GM21717 (cell line): ENCODE data around the gene RERG.
"Not testable (repeated sequence)": the region's sequence is repeated elsewhere in the genome, so short reads cannot be mapped to it uniquely, and the experiment has no call there.

Source experiments
- ATAC-seq: cut with Tn5 transposase; IDR thresholded peaks from one replicate; pipeline ENCODE4 v1.9.1; 2021; ENCODE audit warnings: mild to moderate bottlenecking, moderate library complexity; ENCODE audit not compliant: unreplicated experiment

The RERG gene

DNA sequence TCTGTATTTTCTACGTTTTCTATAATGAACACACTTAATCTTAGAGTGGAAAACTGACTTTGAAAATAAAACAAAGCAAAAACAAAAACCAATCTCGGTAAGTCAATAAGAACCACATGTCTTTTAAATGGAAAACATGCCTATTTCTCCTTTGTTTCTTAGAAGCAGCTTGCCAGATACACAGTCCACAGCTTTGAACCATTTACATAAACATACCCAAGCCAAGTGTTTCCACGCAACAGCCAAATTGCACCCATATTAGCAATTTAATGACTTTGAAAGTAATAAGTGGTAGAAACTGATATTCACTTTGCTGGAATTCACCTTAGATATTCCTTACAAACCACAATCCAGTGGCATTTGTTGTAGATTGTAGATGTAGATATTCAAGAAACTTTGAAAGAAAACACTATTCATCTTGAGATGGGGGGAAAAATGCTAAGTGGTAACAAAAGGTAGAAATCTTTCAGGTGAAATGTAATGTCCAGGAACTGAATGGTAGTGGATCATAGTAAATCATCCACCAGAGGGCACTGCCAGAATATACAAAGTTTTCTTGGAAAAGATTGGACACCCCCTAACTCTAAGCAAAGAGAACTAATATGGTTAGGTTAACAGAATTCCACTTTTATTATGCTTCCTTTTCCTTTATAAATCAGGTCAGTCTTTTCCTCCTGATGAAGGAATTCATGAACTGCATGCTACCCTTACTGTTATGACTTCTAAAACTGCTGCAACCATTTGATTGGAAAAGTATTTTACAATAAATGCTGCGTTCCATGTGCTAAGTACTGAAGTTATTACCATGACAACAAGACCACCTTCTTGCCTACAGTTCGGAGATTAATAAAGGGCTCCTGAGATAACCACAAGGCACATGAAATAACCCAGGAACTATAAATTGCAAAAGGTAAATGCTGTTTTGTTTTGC, 69.8 kb downstream of the RERG start:
- no peak for ATAC-seq

DNA sequence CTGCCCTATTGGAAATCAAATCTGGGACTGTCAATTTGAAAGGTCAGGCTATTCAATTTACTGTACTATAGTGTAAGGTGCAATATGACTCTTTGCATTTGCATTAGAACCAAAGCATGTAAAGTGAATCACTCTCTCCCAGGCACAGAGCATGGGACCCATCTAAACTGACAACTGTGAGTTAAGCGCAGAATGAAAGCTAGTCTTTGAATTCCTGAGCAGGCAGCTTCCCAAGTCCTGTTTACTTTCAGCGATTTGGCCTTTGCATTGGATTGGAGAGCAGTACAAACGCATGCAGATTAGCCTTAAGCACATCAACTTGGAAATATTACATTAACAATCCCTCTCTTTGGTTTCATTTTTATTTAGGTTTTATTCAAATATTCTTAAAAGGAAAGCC, 74.6 kb downstream of the RERG start:
- ATAC-seq = no peak

DNA sequence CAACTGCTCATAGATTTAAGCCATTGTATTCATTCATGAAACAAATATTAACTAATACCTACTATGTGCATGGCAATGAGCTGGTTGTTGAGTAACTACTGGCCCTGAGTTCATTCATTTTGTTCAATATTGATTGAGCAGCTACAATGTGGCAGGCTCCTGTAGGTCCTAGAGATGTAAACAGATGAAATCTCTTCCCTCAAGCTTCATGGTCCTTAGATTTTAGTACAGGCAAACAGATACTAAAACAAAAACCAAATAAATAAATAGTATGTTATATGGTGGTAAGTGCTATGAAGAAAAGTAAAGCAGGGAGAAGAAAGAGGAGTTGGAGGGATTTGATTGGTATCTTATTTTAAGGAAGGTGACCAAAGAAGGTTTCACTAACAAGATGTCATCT, 77.8 kb downstream of the RERG start:
- ATAC-seq = no peak

DNA sequence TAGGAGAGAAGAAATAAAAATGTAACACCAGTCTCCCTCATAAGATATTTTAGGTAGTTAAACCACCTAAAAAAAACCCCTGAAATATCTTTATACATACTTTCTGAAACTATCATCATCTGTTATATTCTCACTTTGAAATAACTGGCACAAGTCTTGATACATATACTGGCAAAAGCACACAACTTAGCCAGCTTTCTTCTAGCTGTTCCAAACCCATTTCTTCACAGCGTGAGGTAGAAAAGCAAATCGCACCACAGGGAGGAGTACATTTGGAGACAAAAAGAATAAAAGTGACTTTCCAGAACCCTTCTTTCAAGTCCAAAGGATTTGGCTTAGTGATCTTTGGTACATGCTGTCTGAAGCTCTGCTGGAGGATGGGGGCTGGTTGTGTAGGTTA, 78.5 kb downstream of the RERG start:
- no peak for ATAC-seq

DNA sequence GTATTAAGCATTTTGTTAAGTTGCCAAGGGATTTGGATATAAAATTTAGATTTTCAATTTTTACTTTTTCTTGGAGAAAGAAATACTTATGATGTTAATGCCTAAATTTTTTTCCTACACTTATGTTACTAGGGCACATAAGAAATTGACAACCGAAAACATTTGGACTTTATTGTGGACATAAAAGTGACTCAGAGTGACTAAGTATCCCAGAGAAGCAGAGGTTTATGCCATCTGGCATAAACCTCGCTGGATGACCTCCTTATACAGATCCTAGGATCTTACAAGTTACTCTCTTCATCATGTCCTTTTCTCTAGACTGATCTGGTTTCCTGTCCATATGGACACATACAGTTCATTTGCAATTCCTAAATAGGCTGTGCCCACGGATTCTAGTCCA, 89.8 kb downstream of the RERG start:
- no peak for ATAC-seq

DNA sequence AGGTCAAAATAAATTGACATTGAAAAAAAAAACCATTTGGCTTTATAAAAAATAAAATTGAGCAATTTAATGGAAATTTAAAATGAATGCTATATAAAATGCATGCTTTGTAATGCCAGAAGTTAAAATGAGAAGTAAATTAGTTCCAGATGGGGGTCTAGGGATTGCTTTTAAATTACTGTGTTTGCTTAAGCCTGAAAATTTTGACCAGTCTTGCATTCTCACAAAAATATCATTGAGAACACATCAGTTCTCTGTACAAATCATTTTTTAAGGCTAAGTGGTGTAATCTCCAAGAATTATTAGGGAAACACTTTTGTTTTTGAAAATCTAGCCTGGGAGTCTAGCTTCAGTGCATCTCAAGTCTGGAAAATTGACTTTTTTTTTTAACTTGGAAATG, 90.7 kb downstream of the RERG start:
- ATAC-seq = no peak

DNA sequence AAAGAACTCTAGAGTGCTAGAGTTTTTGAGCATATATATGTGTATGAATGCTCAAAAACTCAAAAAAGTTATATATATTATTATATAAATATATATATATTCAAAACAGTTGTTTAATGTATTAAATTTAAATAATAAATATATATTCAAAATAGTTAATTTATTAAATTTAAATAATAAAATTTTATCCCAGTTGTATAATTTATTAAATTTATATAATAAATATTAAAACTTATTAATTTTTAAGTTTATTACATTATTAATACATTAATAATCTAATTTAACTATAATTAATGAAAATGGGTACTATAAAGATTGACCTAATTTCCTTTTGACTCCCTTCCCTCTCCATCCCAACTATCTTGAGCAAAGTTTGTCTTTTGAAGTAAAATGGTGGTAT, 97.8 kb downstream of the RERG start:
- ATAC-seq = no peak

DNA sequence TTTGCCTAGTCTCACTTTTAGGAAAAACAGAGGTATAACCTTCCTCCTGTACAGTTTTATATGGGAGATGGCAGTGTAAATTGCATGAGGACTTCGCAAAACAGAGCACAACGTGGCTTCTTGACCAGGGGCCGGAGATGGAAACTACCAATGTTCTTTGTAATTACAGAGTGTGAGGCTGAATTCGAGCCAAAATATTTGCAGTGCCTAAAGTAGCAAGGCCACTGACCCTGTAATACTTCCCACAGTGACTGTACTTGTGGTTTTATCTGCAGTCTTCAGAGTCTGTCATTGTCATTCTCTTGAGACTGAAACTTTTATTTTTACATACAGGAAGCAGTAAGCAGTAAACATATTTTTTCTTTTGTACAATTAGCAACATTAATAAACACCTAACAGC, 98.9 kb downstream of the RERG start:
- no peak for ATAC-seq

DNA sequence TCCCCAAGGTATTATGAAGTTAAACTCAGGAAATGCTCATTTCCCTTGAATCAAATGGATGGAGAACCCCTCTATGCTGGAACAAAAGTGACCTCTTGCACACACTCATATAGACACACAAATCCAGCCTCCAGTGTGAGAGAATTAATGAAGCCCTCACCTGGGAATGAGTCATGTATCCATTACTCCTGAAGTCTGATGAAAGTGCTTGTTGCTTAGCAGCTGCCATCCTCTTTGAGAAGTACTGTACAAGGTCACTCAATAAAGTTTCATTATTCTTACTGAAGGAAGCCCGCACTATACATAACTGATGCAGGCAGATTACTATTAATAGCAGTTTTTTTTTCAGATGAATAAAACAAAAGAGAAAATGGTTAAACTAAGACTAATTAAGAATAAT, 102.3 kb downstream of the RERG start:
- no peak for ATAC-seq

DNA sequence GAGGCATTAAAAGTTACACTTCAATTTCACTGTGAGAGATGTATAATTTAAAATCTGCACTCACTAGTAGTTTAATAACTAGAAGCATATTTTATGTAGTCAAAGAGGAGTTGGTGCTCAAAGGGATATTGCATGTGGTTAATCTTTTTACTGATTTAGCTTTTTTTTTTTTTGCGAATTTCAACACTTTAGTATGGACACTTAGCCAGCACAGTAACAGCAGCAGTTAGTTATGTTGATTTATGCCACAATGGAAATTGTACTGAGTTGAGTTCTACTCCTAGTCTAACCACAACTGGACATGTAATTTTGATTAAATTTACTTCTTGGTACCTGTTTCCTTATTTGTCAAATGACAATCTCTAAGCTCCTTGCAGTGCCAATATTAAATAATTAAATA, 104.2 kb downstream of the RERG start:
- no peak for ATAC-seq

DNA sequence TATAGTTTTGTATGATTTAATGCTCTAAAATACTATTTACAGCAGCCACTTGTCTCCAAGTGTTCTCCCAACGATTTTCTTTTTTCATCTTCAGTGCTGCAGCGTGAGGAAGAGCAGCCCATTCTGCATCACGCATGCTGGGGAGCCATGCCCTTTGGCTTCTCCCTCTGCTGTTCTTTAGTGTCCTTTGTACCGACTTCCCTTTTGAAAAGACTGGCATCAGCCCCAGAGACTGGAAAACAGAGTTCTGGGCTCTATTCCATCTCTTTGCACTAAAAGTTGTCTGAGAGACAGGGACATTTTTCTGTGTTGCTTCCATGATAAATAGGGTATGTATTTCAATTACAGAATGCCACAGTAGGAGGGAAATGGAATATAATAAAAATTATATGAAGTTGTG, 105.1 kb downstream of the RERG start:
- ATAC-seq = no peak

DNA sequence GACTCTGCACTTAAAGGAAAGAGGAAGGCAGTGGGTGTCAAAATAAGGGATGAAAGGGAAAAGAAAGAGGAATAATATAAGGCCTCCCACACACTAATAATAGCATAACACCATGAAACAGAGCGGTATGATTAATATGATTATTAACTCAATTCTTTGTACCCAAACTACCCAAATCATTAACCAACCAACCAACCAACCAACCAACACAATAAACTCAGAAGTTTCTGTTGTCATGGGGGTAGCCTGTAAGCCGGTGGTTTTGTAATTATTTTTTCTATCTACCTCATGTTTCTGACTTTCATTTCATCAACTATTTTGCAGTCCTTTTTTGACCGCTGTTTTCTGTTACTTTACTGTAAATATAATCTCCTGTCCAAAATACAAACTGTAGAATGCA, 105.8 kb downstream of the RERG start:
- ATAC-seq = no peak

DNA sequence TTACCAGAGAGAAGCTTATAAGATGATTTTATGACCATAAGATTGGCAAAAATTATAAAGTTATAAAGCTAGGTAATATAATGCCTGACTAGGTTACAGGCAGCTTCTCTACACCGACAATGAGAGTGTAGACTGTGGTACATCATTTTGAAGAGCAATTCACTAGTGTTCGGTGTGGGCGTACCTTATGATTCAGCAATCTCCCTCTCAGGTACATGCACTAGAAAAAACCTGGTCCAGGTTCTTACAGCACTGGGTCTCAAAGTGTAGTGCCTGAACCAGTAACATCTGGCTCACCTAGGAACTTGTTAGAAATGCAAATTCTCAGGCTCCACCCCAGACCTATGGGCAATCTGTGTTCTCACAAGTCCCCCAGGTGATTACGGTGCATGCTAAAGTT, 106.7 kb downstream of the RERG start:
- ATAC-seq = no peak

DNA sequence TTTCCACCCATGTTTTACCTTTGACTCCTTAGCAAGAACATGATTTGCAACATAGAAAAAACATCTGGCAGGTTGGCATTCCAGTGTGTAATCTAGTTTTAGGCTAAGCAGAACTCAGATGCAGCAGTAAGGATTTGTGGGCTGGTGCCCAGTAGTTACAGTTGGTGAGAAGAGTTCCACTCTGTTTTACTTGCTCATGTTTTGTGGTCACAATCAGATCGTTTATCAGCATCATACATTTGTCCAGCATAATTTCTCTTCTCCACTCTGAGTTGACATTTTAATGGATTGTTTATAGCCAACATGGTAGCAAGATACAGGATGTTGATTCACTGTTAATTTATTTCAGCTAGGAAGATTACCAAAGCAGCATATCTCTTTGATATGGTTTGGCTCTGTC, 128.4 kb downstream of the RERG start:
- ATAC-seq = no peak

DNA sequence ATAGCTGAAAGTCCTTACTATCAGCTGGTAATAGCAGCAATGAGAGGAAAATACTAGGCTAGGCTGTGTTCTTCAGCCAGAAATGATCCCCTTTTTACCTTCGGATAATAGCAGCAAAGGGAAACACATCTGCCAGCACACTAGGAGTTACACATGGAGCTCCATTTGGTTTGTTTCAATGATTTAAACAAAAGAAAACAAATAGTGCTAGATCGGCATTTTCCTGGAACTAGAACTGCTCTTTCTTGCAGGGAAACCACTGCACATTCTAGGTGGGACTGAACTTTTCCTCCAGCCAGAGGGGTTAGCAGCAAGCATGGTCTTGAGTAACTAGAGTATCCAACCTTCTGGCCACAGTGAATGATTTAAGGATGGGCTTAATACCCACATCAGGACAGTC, 130.8 kb downstream of the RERG start:
- no peak for ATAC-seq

DNA sequence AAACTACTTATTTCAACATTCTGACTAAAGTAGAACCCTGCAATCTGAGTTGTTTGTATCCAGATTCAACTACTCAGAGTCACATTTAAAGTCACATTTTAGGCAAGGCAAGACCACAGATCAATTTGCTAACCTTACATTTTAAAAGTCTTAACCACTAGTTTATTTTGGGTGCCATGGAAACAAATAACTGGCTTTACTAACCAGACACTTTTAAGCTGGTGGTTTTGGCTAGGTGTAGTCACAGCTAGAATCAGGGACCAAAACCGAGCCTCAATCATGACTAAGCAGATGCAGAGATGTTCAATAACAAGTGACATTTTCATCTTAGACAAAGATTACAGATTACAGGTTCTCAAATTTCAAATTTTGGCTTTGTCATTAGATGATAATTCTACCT, 133.1 kb downstream of the RERG start:
- no peak for ATAC-seq

DNA sequence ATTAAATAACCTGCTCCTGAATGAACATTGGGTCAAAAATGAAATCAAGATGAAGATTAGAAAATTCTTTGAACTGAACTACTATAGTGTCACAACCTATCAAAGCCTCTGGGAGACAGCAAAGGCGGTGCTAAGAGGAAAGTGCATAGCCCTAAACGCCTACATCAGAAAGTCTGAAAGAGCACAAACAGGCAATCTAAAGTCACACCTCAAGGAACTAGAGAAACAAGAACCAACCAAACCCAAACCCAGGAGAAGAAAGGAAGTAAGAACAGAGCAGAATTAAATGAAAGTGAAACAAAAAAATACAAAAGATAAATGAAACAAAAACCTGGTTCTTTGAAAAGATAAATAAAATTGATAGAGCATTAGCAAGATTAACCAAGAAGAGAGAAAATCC, 143.5 kb downstream of the RERG start:
- not testable (repeated sequence) for ATAC-seq

DNA sequence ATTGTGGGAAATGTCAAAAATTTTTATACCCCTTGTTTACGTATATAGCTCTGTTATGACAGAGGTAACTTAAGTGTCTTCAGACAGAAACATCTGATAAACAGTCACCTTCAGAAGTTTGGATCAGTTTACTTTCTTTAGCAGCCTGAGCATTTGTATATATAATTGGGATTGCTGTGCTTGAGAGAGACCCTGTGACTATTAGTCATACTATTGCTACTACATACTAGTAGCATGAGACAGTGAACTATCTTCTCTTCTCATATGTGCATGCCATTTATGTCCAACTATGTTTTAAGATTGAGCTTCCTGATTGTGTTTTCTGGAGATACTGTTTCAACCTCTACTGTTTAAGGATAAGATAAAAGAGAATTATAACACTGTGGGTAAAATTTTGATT, 146.9 kb downstream of the RERG start:
- no peak for ATAC-seq

DNA sequence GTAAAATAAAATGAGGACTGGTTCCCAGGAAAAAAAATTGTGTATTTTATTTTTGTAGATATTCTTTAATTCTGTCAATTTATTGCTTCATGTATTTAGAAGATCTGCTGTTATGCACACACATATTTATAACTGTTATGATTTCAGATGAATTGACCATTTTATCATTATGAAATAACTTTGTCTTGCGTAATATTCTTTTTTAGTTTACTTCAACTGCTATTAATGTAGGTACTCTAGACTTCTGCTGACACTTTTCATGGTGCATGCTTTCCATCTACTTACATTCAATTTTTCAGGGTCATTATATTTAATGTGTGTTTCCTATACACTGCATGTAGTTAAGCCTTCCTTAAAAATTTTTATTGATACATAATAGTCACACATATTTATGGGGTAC, 162.1 kb downstream of the RERG start:
- no peak for ATAC-seq
